ENCODE measurements around the gene MYO15A. TPM values are rescaled to one million over a fixed set of nuclear protein-coding genes. Genes with fewer than 3 reads are reported as not detected.

MYO15A gene
- total and polyA plus RNA-seq, 2 experiments from 2014 or later, result 1.0 to 2.2 TPM

DNA sequence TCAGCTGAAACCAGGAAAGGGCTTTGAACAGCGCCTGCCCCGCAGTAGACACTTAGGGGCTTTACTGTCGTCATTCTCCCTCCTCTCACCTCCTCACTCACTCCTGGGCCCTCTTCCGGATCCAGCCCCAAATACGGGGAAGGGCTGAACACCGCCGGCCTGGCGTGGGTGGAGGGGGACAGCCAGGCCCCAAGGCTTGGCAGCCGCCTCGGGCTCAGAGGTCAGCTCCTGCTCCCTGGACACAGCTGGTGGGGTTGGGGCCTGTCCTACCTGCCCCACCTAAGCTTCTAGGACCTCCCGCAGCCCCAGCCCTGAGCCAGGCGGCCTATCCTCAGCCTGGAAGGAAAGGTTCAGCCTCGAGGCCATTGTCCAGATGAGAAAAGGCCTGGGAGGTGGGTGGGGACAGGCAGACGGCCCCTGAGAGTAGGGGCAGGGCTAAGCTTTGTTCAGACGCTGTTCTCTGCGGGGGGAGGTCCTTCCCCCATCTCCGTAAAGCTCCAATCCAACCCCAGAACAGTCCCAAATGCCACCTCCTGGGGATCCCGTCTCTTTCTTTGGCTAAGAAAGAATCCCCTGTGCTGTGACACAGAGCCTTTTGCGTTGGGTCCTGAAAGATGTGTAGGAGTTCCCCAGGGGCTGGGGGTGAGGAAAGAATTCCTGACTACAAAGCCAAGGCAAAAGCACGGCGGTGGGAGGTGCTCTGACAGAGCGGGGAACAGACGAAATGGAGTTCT is 116.0 kb downstream of the MYO15A start (continued):
- TF ChIP-seq, protein P1, sequence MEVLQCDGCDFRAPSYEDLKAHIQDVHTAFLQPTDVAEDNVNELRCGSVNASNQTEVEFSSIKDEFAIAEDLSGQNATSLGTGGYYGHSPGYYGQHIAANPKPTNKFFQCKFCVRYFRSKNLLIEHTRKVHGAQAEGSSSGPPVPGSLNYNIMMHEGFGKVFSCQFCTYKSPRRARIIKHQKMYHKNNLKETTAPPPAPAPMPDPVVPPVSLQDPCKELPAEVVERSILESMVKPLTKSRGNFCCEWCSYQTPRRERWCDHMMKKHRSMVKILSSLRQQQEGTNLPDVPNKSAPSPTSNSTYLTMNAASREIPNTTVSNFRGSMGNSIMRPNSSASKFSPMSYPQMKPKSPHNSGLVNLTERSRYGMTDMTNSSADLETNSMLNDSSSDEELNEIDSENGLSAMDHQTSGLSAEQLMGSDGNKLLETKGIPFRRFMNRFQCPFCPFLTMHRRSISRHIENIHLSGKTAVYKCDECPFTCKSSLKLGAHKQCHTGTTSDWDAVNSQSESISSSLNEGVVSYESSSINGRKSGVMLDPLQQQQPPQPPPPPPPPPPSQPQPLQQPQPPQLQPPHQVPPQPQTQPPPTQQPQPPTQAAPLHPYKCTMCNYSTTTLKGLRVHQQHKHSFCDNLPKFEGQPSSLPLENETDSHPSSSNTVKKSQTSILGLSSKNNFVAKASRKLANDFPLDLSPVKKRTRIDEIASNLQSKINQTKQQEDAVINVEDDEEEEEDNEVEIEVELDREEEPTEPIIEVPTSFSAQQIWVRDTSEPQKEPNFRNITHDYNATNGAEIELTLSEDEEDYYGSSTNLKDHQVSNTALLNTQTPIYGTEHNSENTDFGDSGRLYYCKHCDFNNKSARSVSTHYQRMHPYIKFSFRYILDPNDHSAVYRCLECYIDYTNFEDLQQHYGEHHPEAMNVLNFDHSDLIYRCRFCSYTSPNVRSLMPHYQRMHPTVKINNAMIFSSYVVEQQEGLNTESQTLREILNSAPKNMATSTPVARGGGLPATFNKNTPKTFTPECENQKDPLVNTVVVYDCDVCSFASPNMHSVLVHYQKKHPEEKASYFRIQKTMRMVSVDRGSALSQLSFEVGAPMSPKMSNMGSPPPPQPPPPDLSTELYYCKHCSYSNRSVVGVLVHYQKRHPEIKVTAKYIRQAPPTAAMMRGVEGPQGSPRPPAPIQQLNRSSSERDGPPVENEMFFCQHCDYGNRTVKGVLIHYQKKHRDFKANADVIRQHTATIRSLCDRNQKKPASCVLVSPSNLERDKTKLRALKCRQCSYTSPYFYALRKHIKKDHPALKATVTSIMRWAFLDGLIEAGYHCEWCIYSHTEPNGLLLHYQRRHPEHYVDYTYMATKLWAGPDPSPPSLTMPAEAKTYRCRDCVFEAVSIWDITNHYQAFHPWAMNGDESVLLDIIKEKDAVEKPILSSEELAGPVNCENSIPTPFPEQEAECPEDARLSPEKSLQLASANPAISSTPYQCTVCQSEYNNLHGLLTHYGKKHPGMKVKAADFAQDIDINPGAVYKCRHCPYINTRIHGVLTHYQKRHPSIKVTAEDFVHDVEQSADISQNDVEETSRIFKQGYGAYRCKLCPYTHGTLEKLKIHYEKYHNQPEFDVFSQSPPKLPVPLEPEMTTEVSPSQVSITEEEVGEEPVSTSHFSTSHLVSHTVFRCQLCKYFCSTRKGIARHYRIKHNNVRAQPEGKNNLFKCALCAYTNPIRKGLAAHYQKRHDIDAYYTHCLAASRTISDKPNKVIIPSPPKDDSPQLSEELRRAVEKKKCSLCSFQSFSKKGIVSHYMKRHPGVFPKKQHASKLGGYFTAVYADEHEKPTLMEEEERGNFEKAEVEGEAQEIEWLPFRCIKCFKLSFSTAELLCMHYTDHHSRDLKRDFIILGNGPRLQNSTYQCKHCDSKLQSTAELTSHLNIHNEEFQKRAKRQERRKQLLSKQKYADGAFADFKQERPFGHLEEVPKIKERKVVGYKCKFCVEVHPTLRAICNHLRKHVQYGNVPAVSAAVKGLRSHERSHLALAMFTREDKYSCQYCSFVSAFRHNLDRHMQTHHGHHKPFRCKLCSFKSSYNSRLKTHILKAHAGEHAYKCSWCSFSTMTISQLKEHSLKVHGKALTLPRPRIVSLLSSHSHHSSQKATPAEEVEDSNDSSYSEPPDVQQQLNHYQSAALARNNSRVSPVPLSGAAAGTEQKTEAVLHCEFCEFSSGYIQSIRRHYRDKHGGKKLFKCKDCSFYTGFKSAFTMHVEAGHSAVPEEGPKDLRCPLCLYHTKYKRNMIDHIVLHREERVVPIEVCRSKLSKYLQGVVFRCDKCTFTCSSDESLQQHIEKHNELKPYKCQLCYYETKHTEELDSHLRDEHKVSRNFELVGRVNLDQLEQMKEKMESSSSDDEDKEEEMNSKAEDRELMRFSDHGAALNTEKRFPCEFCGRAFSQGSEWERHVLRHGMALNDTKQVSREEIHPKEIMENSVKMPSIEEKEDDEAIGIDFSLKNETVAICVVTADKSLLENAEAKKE (CRISPR knock-in tag; IDR thresholded peaks at IDR 0.05), result no peak
- TF ChIP-seq NANOG (IDR thresholded peaks at IDR 0.05; ENCODE audit: borderline replicate concordance) (no peak), ZNF331 (CRISPR knock-in tag; IDR thresholded peaks at IDR 0.05; ENCODE audit: low read depth) (no peak), CREB1 (CRISPR knock-in tag; IDR thresholded peaks at IDR 0.05; ENCODE audit: low read depth) (peak; percentile 73), STAT1 (IDR thresholded peaks at IDR 0.05; ENCODE audit: unreplicated experiment) (no peak), POLR2AphosphoS5 (IDR thresholded peaks at IDR 0.05; ENCODE audit: low read depth) (peak; percentile 56), ZNF114 (CRISPR knock-in tag; IDR thresholded peaks at IDR 0.05) (no peak)
- TF ChIP-seq, protein P2, sequence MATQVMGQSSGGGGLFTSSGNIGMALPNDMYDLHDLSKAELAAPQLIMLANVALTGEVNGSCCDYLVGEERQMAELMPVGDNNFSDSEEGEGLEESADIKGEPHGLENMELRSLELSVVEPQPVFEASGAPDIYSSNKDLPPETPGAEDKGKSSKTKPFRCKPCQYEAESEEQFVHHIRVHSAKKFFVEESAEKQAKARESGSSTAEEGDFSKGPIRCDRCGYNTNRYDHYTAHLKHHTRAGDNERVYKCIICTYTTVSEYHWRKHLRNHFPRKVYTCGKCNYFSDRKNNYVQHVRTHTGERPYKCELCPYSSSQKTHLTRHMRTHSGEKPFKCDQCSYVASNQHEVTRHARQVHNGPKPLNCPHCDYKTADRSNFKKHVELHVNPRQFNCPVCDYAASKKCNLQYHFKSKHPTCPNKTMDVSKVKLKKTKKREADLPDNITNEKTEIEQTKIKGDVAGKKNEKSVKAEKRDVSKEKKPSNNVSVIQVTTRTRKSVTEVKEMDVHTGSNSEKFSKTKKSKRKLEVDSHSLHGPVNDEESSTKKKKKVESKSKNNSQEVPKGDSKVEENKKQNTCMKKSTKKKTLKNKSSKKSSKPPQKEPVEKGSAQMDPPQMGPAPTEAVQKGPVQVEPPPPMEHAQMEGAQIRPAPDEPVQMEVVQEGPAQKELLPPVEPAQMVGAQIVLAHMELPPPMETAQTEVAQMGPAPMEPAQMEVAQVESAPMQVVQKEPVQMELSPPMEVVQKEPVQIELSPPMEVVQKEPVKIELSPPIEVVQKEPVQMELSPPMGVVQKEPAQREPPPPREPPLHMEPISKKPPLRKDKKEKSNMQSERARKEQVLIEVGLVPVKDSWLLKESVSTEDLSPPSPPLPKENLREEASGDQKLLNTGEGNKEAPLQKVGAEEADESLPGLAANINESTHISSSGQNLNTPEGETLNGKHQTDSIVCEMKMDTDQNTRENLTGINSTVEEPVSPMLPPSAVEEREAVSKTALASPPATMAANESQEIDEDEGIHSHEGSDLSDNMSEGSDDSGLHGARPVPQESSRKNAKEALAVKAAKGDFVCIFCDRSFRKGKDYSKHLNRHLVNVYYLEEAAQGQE (IDR thresholded peaks at IDR 0.05; ENCODE audit: unreplicated experiment), result no peak
- TF ChIP-seq, protein P3, sequence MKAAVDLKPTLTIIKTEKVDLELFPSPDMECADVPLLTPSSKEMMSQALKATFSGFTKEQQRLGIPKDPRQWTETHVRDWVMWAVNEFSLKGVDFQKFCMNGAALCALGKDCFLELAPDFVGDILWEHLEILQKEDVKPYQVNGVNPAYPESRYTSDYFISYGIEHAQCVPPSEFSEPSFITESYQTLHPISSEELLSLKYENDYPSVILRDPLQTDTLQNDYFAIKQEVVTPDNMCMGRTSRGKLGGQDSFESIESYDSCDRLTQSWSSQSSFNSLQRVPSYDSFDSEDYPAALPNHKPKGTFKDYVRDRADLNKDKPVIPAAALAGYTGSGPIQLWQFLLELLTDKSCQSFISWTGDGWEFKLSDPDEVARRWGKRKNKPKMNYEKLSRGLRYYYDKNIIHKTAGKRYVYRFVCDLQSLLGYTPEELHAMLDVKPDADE (IDR thresholded peaks at IDR 0.05), result peak; percentile 29; the same call in 1 of the 2 replicates

All from GM23338 (cell line).